Naive thymus-derived CD4-positive, alpha-beta T cell (primary cell): ENCODE data around the gene ARHGAP25. TPM values are rescaled to one million over a fixed set of nuclear protein-coding genes. Genes with fewer than 3 reads are reported as not detected.

Experiments
- ATAC-seq: fragments of 150-1000 bp; cut with Tn5 transposase; 2 replicates; pipeline ENCODE4 v1.10.0; 2021; ENCODE audit warnings: mild to moderate bottlenecking, moderate library complexity
- CTCF ChIA-PET: fragments of 350-600 bp; sonication (Branson Sonifier 250); formaldehyde crosslinking; loops from one replicate; lab custom pipeline; 2021; ENCODE audit warnings: antibody characterized with exemption; lab: Charles Lee
- POLR2A ChIA-PET: fragments of 350-600 bp; sonication (Branson Sonifier 250); formaldehyde crosslinking; loops from one replicate; lab custom pipeline; 2021; ENCODE audit warnings: antibody characterized with exemption, inconsistent platforms; lab: Charles Lee
- DNase-seq, 9 donors: peaks; one replicate each; pipeline versions ENCODE4 v3.0.0 to v3.0.0-alpha.2; 2020 to 2022; ENCODE audit warnings: mixed read lengths in 1 of 9
- H3K27ac ChIP-seq: one replicate; pipeline ENCODE4 v1.7.0; 2013; ENCODE audit warnings: mild to moderate bottlenecking, low read depth, low read length, moderate library complexity
- H3K27me3 ChIP-seq, 2 donors: one replicate each; pipeline ENCODE4 v1.7.0; 2013; ENCODE audit warnings: low read length in 2 of 2, mild to moderate bottlenecking in 2 of 2, moderate library complexity in 2 of 2; ENCODE audit not compliant: control insufficient read depth in 2 of 2, insufficient read depth in 2 of 2
- H3K36me3 ChIP-seq, 3 experiments: 1 replicate in 2 of 3; 2 replicates in 1 of 3; pipeline ENCODE4 v1.7.0; 2013; ENCODE audit warnings: low read length in 3 of 3, mild to moderate bottlenecking in 3 of 3, moderate library complexity in 1 of 3; ENCODE audit not compliant: insufficient read depth in 3 of 3, control insufficient read depth in 2 of 3
- H3K4me1 ChIP-seq, 2 donors: one replicate each; pipeline ENCODE4 v1.7.0; 2013; ENCODE audit warnings: low read length in 2 of 2, mild to moderate bottlenecking in 2 of 2, moderate library complexity in 1 of 2; ENCODE audit not compliant: control insufficient read depth in 2 of 2, insufficient read depth in 2 of 2
- H3K4me3 ChIP-seq: 2 replicates; pipeline ENCODE4 v1.7.0; 2013; ENCODE audit warnings: mild to moderate bottlenecking, low read length
- H3K9me3 ChIP-seq, 3 experiments: 1 replicate in 2 of 3; 2 replicates in 1 of 3; pipeline ENCODE4 v1.7.0; 2013; ENCODE audit warnings: low read length in 3 of 3; ENCODE audit not compliant: control insufficient read depth in 2 of 3
- H3K27ac Mint-ChIP-seq, 9 donors: one replicate each; pipeline ENCODE4 v1.8.0; 2020 to 2022; ENCODE audit warnings: mixed read lengths in 9 of 9, mild to moderate bottlenecking in 8 of 9, moderate library complexity in 5 of 9, inconsistent platforms in 2 of 9
- H3K27me3 Mint-ChIP-seq, 5 donors: one replicate each; pipeline ENCODE4 v1.8.0; 2021 to 2022; ENCODE audit warnings: mixed read lengths in 5 of 5, mild to moderate bottlenecking in 1 of 5
- H3K36me3 Mint-ChIP-seq, 5 donors: one replicate each; pipeline ENCODE4 v1.8.0; 2020 to 2022; ENCODE audit warnings: mixed read lengths in 5 of 5, mild to moderate bottlenecking in 3 of 5, inconsistent platforms in 1 of 5
- H3K4me1 Mint-ChIP-seq, 7 donors: one replicate each; pipeline ENCODE4 v1.8.0; 2020 to 2022; ENCODE audit warnings: mixed read lengths in 7 of 7, mild to moderate bottlenecking in 3 of 7, inconsistent platforms in 1 of 7
- H3K4me3 Mint-ChIP-seq, 10 donors: one replicate each; pipeline ENCODE4 v1.8.0; 2020 to 2022; ENCODE audit warnings: mild to moderate bottlenecking in 10 of 10, mixed read lengths in 10 of 10, moderate library complexity in 6 of 10, inconsistent platforms in 2 of 10
- H3K9me3 Mint-ChIP-seq, 11 donors: one replicate each; pipeline ENCODE4 v1.8.0; 2020 to 2022; ENCODE audit warnings: mixed read lengths in 11 of 11, mild to moderate bottlenecking in 4 of 11, inconsistent platforms in 1 of 11, moderate library complexity in 1 of 11
- intact Hi-C, 2 donors: fragments of 100-400 bp; cut with micrococcal nuclease; formaldehyde crosslinking; loops; one replicate each; pipeline ENCODE4 v1.15.1; 2023
- polyA plus RNA-seq, 2 donors: library from polyadenylated mRNA; unstranded; fragments of 300-500 nt; fragmentation: Illumina TruSeq; gene quantifications; one replicate each; pipeline ENCODE4 v1.2.3, GENCODE V29; 2021
- total RNA-seq, 6 experiments: library from RNA in 5 of 6; stranded (reverse) in 5 of 6; gene quantifications; 1 replicate in 5 of 6; 2 replicates in 1 of 6; pipeline ENCODE4 v1.2.3 and lab custom pipeline; 2021 to 2026

ARHGAP25 gene
- total and polyA plus RNA-seq, 7 experiments from 2014 or later, result 63.3 to 139 (median 116) TPM

- DNase-seq (peak in 6 of 9 donors; percentile 33 to 62 (median 54)), ATAC-seq (peak; percentile 73)
- peak overlapping the region; percentile 15 for H3K4me3 ChIP-seq
- H3K27me3 Mint-ChIP-seq, result no peaks in the 10 kb centered on the region
- H3K36me3 Mint-ChIP-seq, result peaks cover 36 to 79% (median 60%) of the 10 kb centered on the region in 5 donors
- peak overlapping the region; percentile 44 for H3K27ac ChIP-seq
- peaks cover 52 to 60% of the 10 kb centered on the region in 2 donors for H3K4me1 ChIP-seq
- ChIA-PET POLR2A (interaction anchor here (0.6 to 1.0 kb wide), 3 partner anchors 10 to 51 kb away, joined by 3 read pairs; no protein-coding TSS in a partner anchor), CTCF (interaction anchor here (0.6 to 1.6 kb wide), 6 partner anchors 8 to 42 kb away, joined by 3 to 6 read pairs (median 4); no protein-coding TSS in a partner anchor)
- H3K4me3 Mint-ChIP-seq, result peak overlapping the region; percentile 62 to 86 (median 72)
- peaks cover 64 to 92% (median 82%) of the 10 kb centered on the region in 7 donors for H3K4me1 Mint-ChIP-seq
- H3K27ac Mint-ChIP-seq, result peak overlapping the region; percentile 83 to 98 (median 88)
- no peaks in the 10 kb centered on the region for H3K9me3 ChIP-seq
- H3K27me3 ChIP-seq, result no peaks in the 10 kb centered on the region
- peaks cover 0 to 5% (median 0%) of the 10 kb centered on the region in 11 donors for H3K9me3 Mint-ChIP-seq
- intact Hi-C loops, result loop anchor here in 1 of 2 donors (1.0 kb wide), 2 partner anchors 29 to 45 kb away; no protein-coding TSS in a partner anchor
- peaks cover 12 to 37% (median 13%) of the 10 kb centered on the region in 3 experiments for H3K36me3 ChIP-seq
Measured at GRCh38 chr2:68796295-68796905, 61.8 kb downstream of the ARHGAP25 start.

- Mint-ChIP-seq H3K4me1 (peaks cover 50 to 73% (median 66%) of the 10 kb centered on the region in 7 donors), H3K9me3 (peaks cover 0 to 5% (median 0%) of the 10 kb centered on the region in 11 donors), H3K27me3 (no peaks in the 10 kb centered on the region), H3K36me3 (peaks cover 26 to 61% (median 46%) of the 10 kb centered on the region in 5 donors), H3K27ac (peak overlapping the region; percentile 30 to 92 (median 88)), H3K4me3 (peak overlapping the region in 2 of 10 donors; percentile 44 to 61)
- intact Hi-C loops, result loop anchor here in 1 of 2 donors (2.0 kb wide), 1 partner anchor 30 kb away; no protein-coding TSS in a partner anchor
- ChIA-PET CTCF (interaction anchor here (0.7 to 3.1 kb wide), 3 partner anchors 31 to 75 kb away, joined by 3 to 11 read pairs (median 3); no protein-coding TSS in a partner anchor), POLR2A (interaction anchor here (1.0 to 2.1 kb wide), 6 partner anchors 11 to 47 kb away, joined by 3 to 9 read pairs (median 5); no protein-coding TSS in a partner anchor)
- no peaks in the 10 kb centered on the region for H3K9me3 ChIP-seq
- peaks cover 17 to 47% (median 18%) of the 10 kb centered on the region in 3 experiments for H3K36me3 ChIP-seq
- H3K4me1 ChIP-seq, result peaks cover 43 to 47% of the 10 kb centered on the region in 2 donors
- no peaks in the 10 kb centered on the region for H3K27me3 ChIP-seq
- DNase-seq, result no peak
- no peak overlapping the region for H3K27ac ChIP-seq
- no peak overlapping the region for H3K4me3 ChIP-seq
- ATAC-seq, result no peak
Measured at GRCh38 chr2:68798569-68798968, 64.0 kb downstream of the ARHGAP25 start.

GRCh38 chr2:68799140-68800026 is 64.8 kb downstream of the ARHGAP25 start:
- DNase-seq (no peak), ATAC-seq (no peak)
- intact Hi-C loops, result loop anchor here in 1 of 2 donors (2.0 kb wide), 2 partner anchors 21 to 29 kb away; no protein-coding TSS in a partner anchor
- Histone ChIP-seq H3K36me3 (peaks cover 18 to 55% (median 25%) of the 10 kb centered on the region in 3 experiments), H3K4me3 (no peak overlapping the region), H3K4me1 (peaks cover 39 to 47% of the 10 kb centered on the region in 2 donors), H3K9me3 (no peaks in the 10 kb centered on the region), H3K27me3 (no peaks in the 10 kb centered on the region), H3K27ac (peak overlapping the region; percentile 46)
- H3K4me1 Mint-ChIP-seq, result peaks cover 43 to 65% (median 59%) of the 10 kb centered on the region in 7 donors
- H3K9me3 Mint-ChIP-seq, result peaks cover 0 to 5% (median 0%) of the 10 kb centered on the region in 11 donors
- H3K27me3 Mint-ChIP-seq, result no peaks in the 10 kb centered on the region
- POLR2A ChIA-PET, result interaction anchor here (0.6 to 2.1 kb wide), 4 partner anchors 11 to 48 kb away, joined by 3 to 9 read pairs (median 5); no protein-coding TSS in a partner anchor
- CTCF ChIA-PET, result interaction anchor here (3.1 kb wide), 1 partner anchor 48 kb away, joined by 11 read pairs; no protein-coding TSS in a partner anchor
- peaks cover 27 to 55% (median 46%) of the 10 kb centered on the region in 5 donors for H3K36me3 Mint-ChIP-seq
- H3K4me3 Mint-ChIP-seq, result peak overlapping the region in 1 of 10 donors; percentile 14
- H3K27ac Mint-ChIP-seq, result peak overlapping the region in 8 of 9 donors; percentile 67 to 92 (median 89)

- ATAC-seq, result no peak
- H3K4me1 Mint-ChIP-seq, result peaks cover 40 to 65% (median 56%) of the 10 kb centered on the region in 7 donors
- POLR2A ChIA-PET, result interaction anchor here (0.6 to 2.1 kb wide), 3 partner anchors 11 to 48 kb away, joined by 3 to 6 read pairs (median 4); no protein-coding TSS in a partner anchor
Measured at GRCh38 chr2:68800027-68800401, 65.4 kb downstream of the ARHGAP25 start.

GRCh38 chr2:68800517-68800916 is 65.9 kb downstream of the ARHGAP25 start:
- ChIA-PET POLR2A (interaction anchor here (0.6 to 0.7 kb wide), 2 partner anchors 12 to 23 kb away, joined by 3 to 4 read pairs; no protein-coding TSS in a partner anchor), CTCF (interaction anchor here (3.1 kb wide), 1 partner anchor 49 kb away, joined by 11 read pairs; no protein-coding TSS in a partner anchor)
- ATAC-seq, result no peak
- peaks cover 40 to 65% (median 51%) of the 10 kb centered on the region in 7 donors for H3K4me1 Mint-ChIP-seq
- H3K27me3 Mint-ChIP-seq, result no peaks in the 10 kb centered on the region
- H3K27me3 ChIP-seq, result no peaks in the 10 kb centered on the region
- H3K9me3 ChIP-seq, result no peaks in the 10 kb centered on the region
- peaks cover 32 to 37% of the 10 kb centered on the region in 2 donors for H3K4me1 ChIP-seq
- peak overlapping the region in 8 of 9 donors; percentile 12 to 90 (median 74) for H3K27ac Mint-ChIP-seq
- H3K9me3 Mint-ChIP-seq, result peaks cover 0 to 5% (median 0%) of the 10 kb centered on the region in 11 donors
- H3K4me3 ChIP-seq, result no peak overlapping the region
- intact Hi-C loops, result loop anchor here in 1 of 2 donors (2.0 kb wide), 1 partner anchor 20 kb away; no protein-coding TSS in a partner anchor
- H3K27ac ChIP-seq, result peak overlapping the region; percentile 46
- H3K4me3 Mint-ChIP-seq, result peak overlapping the region in 1 of 10 donors; percentile 2
- H3K36me3 Mint-ChIP-seq, result peaks cover 38 to 54% (median 48%) of the 10 kb centered on the region in 5 donors
- DNase-seq, result no peak
- H3K36me3 ChIP-seq, result peaks cover 26 to 66% (median 30%) of the 10 kb centered on the region in 3 experiments

More at GRCh38 chr2:68800027-68800401, 65.4 kb downstream of the ARHGAP25 start:
- Histone ChIP-seq H3K27ac (peak overlapping the region; percentile 46), H3K9me3 (no peaks in the 10 kb centered on the region), H3K4me1 (peaks cover 33 to 42% of the 10 kb centered on the region in 2 donors), H3K36me3 (peaks cover 25 to 61% (median 26%) of the 10 kb centered on the region in 3 experiments), H3K27me3 (no peaks in the 10 kb centered on the region), H3K4me3 (no peak overlapping the region)
- H3K36me3 Mint-ChIP-seq, result peaks cover 33 to 53% (median 47%) of the 10 kb centered on the region in 5 donors
- peak overlapping the region in 1 of 10 donors; percentile 2 for H3K4me3 Mint-ChIP-seq
- H3K27me3 Mint-ChIP-seq, result no peaks in the 10 kb centered on the region
- H3K27ac Mint-ChIP-seq, result peak overlapping the region in 8 of 9 donors; percentile 12 to 90 (median 74)
- CTCF ChIA-PET, result interaction anchor here (3.1 kb wide), 1 partner anchor 48 kb away, joined by 11 read pairs; no protein-coding TSS in a partner anchor
- DNase-seq, result no peak
- peaks cover 0 to 5% (median 0%) of the 10 kb centered on the region in 11 donors for H3K9me3 Mint-ChIP-seq
- intact Hi-C loops, result loop anchor here in 1 of 2 donors (2.0 kb wide), 1 partner anchor 21 kb away; no protein-coding TSS in a partner anchor
